Fibroblast of villous mesenchyme (primary cell): ENCODE results near the gene EMILIN2. TPM values are rescaled to one million over a fixed set of nuclear protein-coding genes. Genes with fewer than 3 reads are reported as not detected.
A peak's percentile ranks its signal among the peaks of the same experiment; 100 is the strongest.

Experiments
- DNase-seq: peaks from one replicate; pipeline ENCODE4 v3.0.0-alpha.2; 2010; ENCODE audit warnings: low read depth
- H3K4me3 ChIP-seq: 2 replicates; pipeline ENCODE4 v1.5.1; 2011; ENCODE audit warnings: low read depth, mild to moderate bottlenecking, low read length
- total RNA-seq: library from RNA; depleted of rRNA; stranded (reverse); fragments of >200 nt; gene quantifications from 2 replicates; pipeline ENCODE4 v1.2.3, GENCODE V29; 2012
- TF ChIP-seq, protein P1 (sequence below): IDR thresholded peaks from 2 replicates; pipeline ENCODE4 v1.5.1; 2012; ENCODE audit warnings: low read depth, mild to moderate bottlenecking, low read length; ENCODE audit not compliant: insufficient read depth

Gene EMILIN2
- total RNA-seq, 1 donor = 16.4 TPM

- no peak overlapping the region for H3K4me3 ChIP-seq
- TF ChIP-seq, protein P1, sequence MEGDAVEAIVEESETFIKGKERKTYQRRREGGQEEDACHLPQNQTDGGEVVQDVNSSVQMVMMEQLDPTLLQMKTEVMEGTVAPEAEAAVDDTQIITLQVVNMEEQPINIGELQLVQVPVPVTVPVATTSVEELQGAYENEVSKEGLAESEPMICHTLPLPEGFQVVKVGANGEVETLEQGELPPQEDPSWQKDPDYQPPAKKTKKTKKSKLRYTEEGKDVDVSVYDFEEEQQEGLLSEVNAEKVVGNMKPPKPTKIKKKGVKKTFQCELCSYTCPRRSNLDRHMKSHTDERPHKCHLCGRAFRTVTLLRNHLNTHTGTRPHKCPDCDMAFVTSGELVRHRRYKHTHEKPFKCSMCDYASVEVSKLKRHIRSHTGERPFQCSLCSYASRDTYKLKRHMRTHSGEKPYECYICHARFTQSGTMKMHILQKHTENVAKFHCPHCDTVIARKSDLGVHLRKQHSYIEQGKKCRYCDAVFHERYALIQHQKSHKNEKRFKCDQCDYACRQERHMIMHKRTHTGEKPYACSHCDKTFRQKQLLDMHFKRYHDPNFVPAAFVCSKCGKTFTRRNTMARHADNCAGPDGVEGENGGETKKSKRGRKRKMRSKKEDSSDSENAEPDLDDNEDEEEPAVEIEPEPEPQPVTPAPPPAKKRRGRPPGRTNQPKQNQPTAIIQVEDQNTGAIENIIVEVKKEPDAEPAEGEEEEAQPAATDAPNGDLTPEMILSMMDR = no peak
- DNase-seq = no peak
Measured at GRCh38 chr18:2869207-2869606, 22.4 kb downstream of the EMILIN2 start.

DNA sequence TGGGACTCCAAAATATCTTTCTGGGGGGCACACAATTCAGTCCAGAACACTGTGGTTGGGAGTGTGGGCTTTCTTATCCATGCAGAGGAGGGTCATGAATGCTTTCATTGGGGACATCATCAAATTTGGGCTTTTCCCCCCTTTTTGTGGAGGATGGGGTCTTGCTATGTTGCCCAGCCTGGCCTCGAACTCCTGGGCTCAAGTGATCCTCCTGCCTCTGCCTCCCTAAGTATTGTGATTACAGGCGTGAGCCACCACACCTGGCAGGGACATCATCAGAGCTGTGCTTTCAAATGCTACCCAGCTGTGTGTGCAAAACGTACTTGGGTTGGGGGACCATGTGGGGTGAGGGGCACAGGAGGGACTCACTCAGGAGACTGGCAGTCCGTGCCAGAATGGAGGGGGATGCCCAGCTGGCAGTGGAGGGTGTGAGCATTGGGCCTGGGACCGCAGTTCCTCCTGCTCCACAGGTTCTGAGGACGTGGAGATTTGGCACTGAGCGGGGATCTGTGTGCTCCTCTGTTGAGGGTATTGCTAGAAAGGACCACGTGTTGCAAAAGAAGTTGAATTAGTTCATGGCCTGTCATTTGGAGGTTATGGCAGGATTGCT, 24.4 kb downstream of the EMILIN2 start:
- DNase-seq = no peak
- H3K4me3 ChIP-seq = no peak overlapping the region
- TF ChIP-seq, protein P1 = no peak

DNA sequence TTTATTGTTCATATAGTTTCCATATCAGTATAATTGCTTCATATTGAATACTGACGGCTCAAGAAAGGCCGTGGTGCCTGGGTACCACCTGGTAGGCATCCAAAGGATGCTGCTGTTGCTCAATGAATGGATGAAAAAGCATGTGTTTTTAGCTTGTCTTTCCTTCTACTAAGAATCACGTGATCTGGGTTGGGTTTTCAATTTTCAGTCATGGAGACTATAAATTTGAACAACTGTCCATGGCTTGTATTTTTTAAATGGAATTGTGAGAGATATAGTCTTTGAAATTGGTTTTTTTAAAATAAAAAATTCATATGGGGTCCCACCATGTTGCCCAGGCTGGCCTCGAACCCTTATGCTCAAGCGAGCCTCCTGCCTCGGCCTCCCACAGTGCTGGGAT, 25.3 kb downstream of the EMILIN2 start:
- no peak overlapping the region for H3K4me3 ChIP-seq
- DNase-seq = no peak
- TF ChIP-seq, protein P1 = no peak

GRCh38 chr18:2874765-2875164, 28.0 kb downstream of the EMILIN2 start:
- TF ChIP-seq, protein P1 = no peak
- DNase-seq = no peak
- no peak overlapping the region for H3K4me3 ChIP-seq

- DNase-seq = peak; percentile 57
- no peak overlapping the region for H3K4me3 ChIP-seq
- TF ChIP-seq, protein P1 = no peak
Measured at GRCh38 chr18:2878656-2879330, 32.0 kb downstream of the EMILIN2 start.

DNA sequence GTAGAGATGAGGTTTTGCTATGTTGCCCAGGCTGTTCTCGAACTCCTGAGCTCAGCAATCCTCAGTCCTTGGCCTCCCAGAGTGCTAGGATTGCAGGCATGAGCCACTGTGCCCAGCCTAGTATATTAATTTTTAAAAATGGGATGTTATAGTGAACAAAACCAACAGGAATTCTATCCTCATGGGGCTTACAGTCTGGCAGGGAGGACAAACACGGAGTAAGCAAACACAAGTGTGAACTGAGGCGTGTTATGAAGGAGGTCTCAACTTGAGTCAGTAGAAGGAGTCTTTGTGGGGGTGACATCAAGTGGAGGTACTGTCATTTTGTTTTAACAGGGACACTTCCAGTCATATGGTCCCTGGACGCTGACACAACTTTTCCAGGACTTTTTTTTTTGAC, 33.1 kb downstream of the EMILIN2 start:
- H3K4me3 ChIP-seq = no peak overlapping the region
- DNase-seq = no peak
- TF ChIP-seq, protein P1 = no peak

GRCh38 chr18:2880473-2880872, 33.7 kb downstream of the EMILIN2 start:
- TF ChIP-seq, protein P1 = no peak
- H3K4me3 ChIP-seq = no peak overlapping the region
- DNase-seq = no peak
